GM12873 (cell line): Measurements from ENCODE around the gene BNIP2.

Source experiments
- TF ChIP-seq, protein P1 (sequence below): IDR thresholded peaks from 2 replicates; pipeline ENCODE4 v1.5.1; 2012; ENCODE audit warnings: low read depth, mild to moderate bottlenecking, moderate library complexity, low read length, control low read depth; ENCODE audit not compliant: insufficient read depth; ENCODE audit errors: missing control alignments

The BNIP2 gene

GRCh38 chr15:59674361-59674877, 14.7 kb downstream of the BNIP2 start:
- TF ChIP-seq, protein P1, sequence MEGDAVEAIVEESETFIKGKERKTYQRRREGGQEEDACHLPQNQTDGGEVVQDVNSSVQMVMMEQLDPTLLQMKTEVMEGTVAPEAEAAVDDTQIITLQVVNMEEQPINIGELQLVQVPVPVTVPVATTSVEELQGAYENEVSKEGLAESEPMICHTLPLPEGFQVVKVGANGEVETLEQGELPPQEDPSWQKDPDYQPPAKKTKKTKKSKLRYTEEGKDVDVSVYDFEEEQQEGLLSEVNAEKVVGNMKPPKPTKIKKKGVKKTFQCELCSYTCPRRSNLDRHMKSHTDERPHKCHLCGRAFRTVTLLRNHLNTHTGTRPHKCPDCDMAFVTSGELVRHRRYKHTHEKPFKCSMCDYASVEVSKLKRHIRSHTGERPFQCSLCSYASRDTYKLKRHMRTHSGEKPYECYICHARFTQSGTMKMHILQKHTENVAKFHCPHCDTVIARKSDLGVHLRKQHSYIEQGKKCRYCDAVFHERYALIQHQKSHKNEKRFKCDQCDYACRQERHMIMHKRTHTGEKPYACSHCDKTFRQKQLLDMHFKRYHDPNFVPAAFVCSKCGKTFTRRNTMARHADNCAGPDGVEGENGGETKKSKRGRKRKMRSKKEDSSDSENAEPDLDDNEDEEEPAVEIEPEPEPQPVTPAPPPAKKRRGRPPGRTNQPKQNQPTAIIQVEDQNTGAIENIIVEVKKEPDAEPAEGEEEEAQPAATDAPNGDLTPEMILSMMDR, result no peak

GRCh38 chr15:59668556-59668955, 20.6 kb downstream of the BNIP2 start:
- TF ChIP-seq, protein P1, result no peak

DNA sequence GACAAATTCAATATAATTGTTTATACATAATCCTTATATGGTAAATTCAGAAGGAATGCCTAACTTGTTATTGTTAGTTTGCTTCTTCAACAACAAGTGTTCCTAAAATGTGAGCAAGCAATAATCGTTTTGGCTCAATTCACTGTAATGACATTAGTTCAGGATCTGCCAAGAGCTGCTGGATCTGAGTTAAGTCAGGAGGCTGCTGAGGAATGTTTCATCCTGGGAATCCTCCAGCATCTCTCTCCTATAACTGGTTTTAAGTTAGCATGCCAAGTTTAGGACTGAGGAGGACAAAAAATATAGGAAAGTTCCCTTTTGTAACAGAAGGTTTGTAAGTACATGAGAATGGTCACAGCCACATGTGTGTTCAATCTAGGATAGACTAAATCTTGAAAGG, 26.9 kb downstream of the BNIP2 start:
- TF ChIP-seq, protein P1, result no peak

DNA sequence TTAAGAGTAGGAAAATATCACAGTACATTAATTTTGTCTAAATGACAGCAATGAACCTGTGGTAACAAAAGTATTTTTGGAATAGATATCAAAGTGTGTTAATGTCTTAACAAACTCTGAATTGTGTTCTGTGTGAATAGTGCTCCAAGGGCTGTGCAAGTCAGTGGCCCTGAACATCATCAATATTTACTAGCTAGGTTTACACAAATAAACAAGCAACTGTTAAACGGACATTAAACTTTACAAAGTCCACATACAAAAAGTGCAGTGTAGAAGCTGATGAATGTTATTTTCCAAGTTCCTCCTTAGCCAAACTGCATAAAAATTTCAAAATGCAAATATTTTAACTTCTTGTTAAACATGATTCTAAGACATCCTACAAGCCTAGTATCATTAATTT, 29.8 kb downstream of the BNIP2 start:
- TF ChIP-seq, protein P1, result no peak

DNA sequence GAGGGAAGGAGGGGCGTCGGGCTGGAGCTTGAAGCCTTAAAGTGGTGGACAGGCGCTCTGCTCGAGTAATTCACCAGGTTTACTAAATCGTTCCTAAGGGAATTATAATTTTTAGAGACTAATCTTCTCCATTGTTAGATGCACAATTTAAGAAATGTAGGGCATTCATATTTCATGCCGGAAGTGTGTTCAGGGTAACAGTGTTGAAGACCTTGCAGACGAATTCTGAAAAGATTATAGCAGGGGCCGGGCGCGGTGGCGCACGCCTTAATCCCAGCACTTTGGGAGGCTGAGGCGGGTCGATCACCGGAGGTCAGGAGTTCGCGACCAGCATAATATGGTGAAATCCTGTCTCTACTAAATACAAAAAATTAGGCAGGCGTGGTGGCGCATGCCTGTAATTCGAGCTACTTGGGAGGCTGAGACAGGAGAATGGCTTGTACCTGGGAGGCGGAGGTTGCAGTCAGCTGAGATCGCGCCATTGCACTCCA, 31.4 kb downstream of the BNIP2 start:
- TF ChIP-seq, protein P1, result no peak

- TF ChIP-seq, protein P1, result no peak
These were observed 32.1 kb downstream of the BNIP2 start, which contains the start of gene GTF2A2 for GRCh38 chr15:59656897-59657634. Gene GTF2A2 (minus strand): TSS chr15:59657515. CDS start chr15:59652277, 5,238 bp downstream.

GRCh38 chr15:59654046-59654445, 35.1 kb downstream of the BNIP2 start:
- TF ChIP-seq, protein P1, result no peak
